Measurements from ENCODE around the gene FBXO11.
"Not testable (repeated sequence)": the region's sequence is repeated elsewhere in the genome, so short reads cannot be mapped to it uniquely, and the experiment has no call there.

FBXO11 gene

DNA sequence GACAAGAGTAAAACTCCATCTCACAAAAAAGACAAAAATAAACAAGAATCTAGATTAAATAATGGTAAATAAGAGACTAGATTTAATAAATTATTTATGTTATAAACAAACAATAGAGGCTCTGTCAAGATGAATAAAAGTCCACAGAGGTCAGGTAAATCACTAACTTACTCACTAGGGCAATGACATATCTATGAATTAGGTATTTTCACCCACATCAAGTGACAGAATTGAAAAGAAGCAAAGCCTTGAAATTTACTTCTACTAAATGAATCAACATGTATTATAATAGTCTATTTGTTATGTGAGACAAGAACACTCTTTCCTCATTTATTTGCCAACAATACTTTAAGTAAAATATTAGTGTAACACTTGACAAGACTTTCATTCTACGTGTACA is 41.7 kb downstream of the FBXO11 start:
- no peaks in the 10 kb centered on the region for H3K36me3 ChIP-seq (replicated peaks; ENCODE audit: insufficient read depth, low read length)
- peaks cover 97% of the 10 kb centered on the region for H3K79me2 ChIP-seq (ENCODE audit: low read length)
- no peaks in the 10 kb centered on the region for H3K9me2 ChIP-seq (replicated peaks; ENCODE audit: insufficient read depth, low read length)
- no peaks in the 10 kb centered on the region for H3K9me3 ChIP-seq (replicated peaks; ENCODE audit: insufficient read depth, low read length)
- TF ChIP-seq CTCF (IDR thresholded peaks at IDR 0.05; ENCODE audit: low read length): no peak
- DNase-seq: no peak
- no peak overlapping the region for H3K4me3 ChIP-seq (ENCODE audit: low read length)
- no peaks in the 10 kb centered on the region for H3F3A ChIP-seq (ENCODE audit: insufficient read depth, low read length)
- H3K4me1 ChIP-seq (ENCODE audit: low read length): peaks cover 5% of the 10 kb centered on the region; the same call in 1 of the 2 replicates
- H3K4me2 ChIP-seq (ENCODE audit: low read depth, low read length): 0 out of 2 replicates have a peak overlapping the region, but pooled peaks have one; percentile 5
- H2AFZ ChIP-seq (ENCODE audit: low read length): no peak overlapping the region
- H3K27ac ChIP-seq (ENCODE audit: low read length): no peak overlapping the region
- 0 out of 2 replicates have a peak, but pooled peaks cover 4% of the 10 kb centered on the region for H4K20me1 ChIP-seq (ENCODE audit: insufficient read depth, low read length)
- H3K27me3 ChIP-seq (replicated peaks; ENCODE audit: insufficient read depth, low read length): no peaks in the 10 kb centered on the region
- H3K9ac ChIP-seq (ENCODE audit: low read length): no peak overlapping the region

GRCh38 chr2:47862949-47863348 is 43.3 kb downstream of the FBXO11 start:
- no peak overlapping the region for H3K4me3 ChIP-seq (ENCODE audit: low read length)
- TF ChIP-seq EZH2 (optimal IDR thresholded peaks at IDR 0.05; ENCODE audit: low read depth, low read length) (no peak), CTCF (IDR thresholded peaks at IDR 0.05; ENCODE audit: low read length) (no peak), EZH2phosphoT487 (IDR thresholded peaks at IDR 0.05; ENCODE audit: low read length) (no peak)
- no peaks in the 10 kb centered on the region for H3K27me3 ChIP-seq (replicated peaks; ENCODE audit: insufficient read depth, low read length)
- no peak overlapping the region for H3K4me2 ChIP-seq (ENCODE audit: low read depth, low read length)
- no peak overlapping the region for H2AFZ ChIP-seq (ENCODE audit: low read length)
- H3K4me1 ChIP-seq (ENCODE audit: low read length): peaks cover 5% of the 10 kb centered on the region; the same call in 1 of the 2 replicates
- no peaks in the 10 kb centered on the region for H3F3A ChIP-seq (ENCODE audit: insufficient read depth, low read length)
- no peaks in the 10 kb centered on the region for H3K36me3 ChIP-seq (replicated peaks; ENCODE audit: insufficient read depth, low read length)
- no peak for DNase-seq
- no peaks in the 10 kb centered on the region for H3K9me2 ChIP-seq (replicated peaks; ENCODE audit: insufficient read depth, low read length)
- no peak overlapping the region for H3K9ac ChIP-seq (ENCODE audit: low read length)
- H3K9me3 ChIP-seq (replicated peaks; ENCODE audit: insufficient read depth, low read length): no peaks in the 10 kb centered on the region
- peaks cover 96% of the 10 kb centered on the region for H3K79me2 ChIP-seq (ENCODE audit: low read length)
- H4K20me1 ChIP-seq (ENCODE audit: insufficient read depth, low read length): 0 out of 2 replicates have a peak, but pooled peaks cover 4% of the 10 kb centered on the region
- H3K27ac ChIP-seq (ENCODE audit: low read length): no peak overlapping the region

DNA sequence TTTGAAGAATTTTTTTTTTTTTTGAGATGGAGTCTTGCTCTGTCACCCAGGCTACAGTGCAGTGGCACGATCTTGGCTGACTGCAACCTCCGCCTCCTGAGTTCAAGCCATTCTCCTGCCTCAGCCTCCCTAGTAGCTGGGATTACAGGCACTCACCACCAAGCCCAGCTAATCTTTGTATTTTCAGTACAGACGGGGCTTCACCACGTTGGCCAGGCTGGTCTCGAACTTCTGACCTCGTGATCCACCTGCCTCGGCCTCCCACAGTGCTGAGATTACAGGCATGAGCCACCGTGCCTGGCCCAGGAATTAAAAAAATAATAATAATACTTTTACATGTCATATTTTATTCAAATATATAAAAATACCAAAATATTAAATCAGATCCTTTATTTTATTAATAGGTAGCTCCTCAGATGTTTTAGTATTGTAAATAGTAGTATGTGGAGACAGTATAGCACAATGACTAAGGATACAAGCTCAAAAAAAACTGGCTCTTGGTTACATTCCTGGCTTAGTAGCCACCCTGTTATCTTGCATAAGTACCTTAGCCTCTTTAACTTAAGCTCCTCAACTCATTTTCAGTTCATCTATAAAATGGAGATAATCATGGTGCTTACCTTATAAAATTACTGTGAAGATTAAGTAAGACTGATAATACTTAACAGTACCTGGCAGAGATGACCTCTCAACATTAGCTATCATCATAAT is 53.1 kb downstream of the FBXO11 start:
- not testable (repeated sequence) for H3K4me3 ChIP-seq (ENCODE audit: low read length); H3K9me2 ChIP-seq (replicated peaks; ENCODE audit: insufficient read depth, low read length); H4K20me1 ChIP-seq (ENCODE audit: insufficient read depth, low read length); H3K4me2 ChIP-seq (ENCODE audit: low read depth, low read length); H3K4me1 ChIP-seq (ENCODE audit: low read length); H3K36me3 ChIP-seq (replicated peaks; ENCODE audit: insufficient read depth, low read length); H3K27me3 ChIP-seq (replicated peaks; ENCODE audit: insufficient read depth, low read length); H3F3A ChIP-seq (ENCODE audit: insufficient read depth, low read length); DNase-seq; H3K9ac ChIP-seq (ENCODE audit: low read length); H3K9me3 ChIP-seq (replicated peaks; ENCODE audit: insufficient read depth, low read length); H2AFZ ChIP-seq (ENCODE audit: low read length); H3K27ac ChIP-seq (ENCODE audit: low read length)
- H3K79me2 ChIP-seq (ENCODE audit: low read length): peaks cover 97% of the 10 kb centered on the region

DNA sequence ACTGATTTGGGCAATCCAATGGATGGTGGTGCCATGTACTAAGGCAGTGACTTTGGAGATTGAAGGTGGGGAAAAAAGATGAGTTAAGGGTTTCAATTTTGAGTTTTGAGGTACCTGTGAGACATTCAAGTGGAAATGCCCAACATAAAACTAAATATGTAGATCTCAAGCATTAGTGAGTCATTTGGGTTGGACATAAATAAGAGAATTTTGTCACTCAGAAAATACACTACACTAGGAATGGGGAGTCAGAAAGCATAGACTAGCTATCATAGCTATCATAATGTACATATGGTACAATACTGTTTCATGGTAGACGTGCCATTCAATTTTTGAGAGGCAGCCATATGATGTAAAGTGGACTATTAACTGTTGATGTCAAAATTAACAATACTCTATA is 56.1 kb downstream of the FBXO11 start:
- TF ChIP-seq EZH2phosphoT487 (IDR thresholded peaks at IDR 0.05; ENCODE audit: low read length) (no peak), EZH2 (optimal IDR thresholded peaks at IDR 0.05; ENCODE audit: low read depth, low read length) (no peak)
- no peak overlapping the region for H3K9ac ChIP-seq (ENCODE audit: low read length)
- no peaks in the 10 kb centered on the region for H3K9me3 ChIP-seq (replicated peaks; ENCODE audit: insufficient read depth, low read length)
- H4K20me1 ChIP-seq (ENCODE audit: insufficient read depth, low read length): no peaks in the 10 kb centered on the region
- H3K4me3 ChIP-seq (ENCODE audit: low read length): no peak overlapping the region
- H3K4me1 ChIP-seq (ENCODE audit: low read length): no peaks in the 10 kb centered on the region
- H3K4me2 ChIP-seq (ENCODE audit: low read depth, low read length): no peak overlapping the region
- H3F3A ChIP-seq (ENCODE audit: insufficient read depth, low read length): no peaks in the 10 kb centered on the region
- DNase-seq: no peak
- no peak overlapping the region for H2AFZ ChIP-seq (ENCODE audit: low read length)
- no peaks in the 10 kb centered on the region for H3K9me2 ChIP-seq (replicated peaks; ENCODE audit: insufficient read depth, low read length)
- H3K27me3 ChIP-seq (replicated peaks; ENCODE audit: insufficient read depth, low read length): no peaks in the 10 kb centered on the region
- H3K36me3 ChIP-seq (replicated peaks; ENCODE audit: insufficient read depth, low read length): no peaks in the 10 kb centered on the region
- H3K79me2 ChIP-seq (ENCODE audit: low read length): peaks cover 93% of the 10 kb centered on the region
- no peak overlapping the region for H3K27ac ChIP-seq (ENCODE audit: low read length)
